HepG2 (cell line): ENCODE measurements around the gene CDC6. TPM values are rescaled to one million over a fixed set of nuclear protein-coding genes. Genes with fewer than 3 reads are reported as not detected.

ENCODE experiments used
- FUBP1 ChIP-seq: sonication (generic); formaldehyde crosslinking; IDR thresholded peaks from 2 replicates; pipeline ENCODE4 v1.5.1; 2020; ENCODE audit warnings: missing genetic modification reagents, mild to moderate bottlenecking, borderline replicate concordance
- ISL2 ChIP-seq: sonication (generic); formaldehyde crosslinking; IDR thresholded peaks from 2 replicates; pipeline ENCODE4 v1.5.0; 2020; ENCODE audit warnings: missing genetic modification reagents
- KDM5A ChIP-seq: fragments of 200-600 bp; sonication (generic); IDR thresholded peaks from 2 replicates; pipeline ENCODE4 v1.7.0; 2018; ENCODE audit warnings: antibody characterized with exemption, mild to moderate bottlenecking, low read length, borderline replicate concordance
- RBAK ChIP-seq: sonication (generic); formaldehyde crosslinking; IDR thresholded peaks from 2 replicates; pipeline ENCODE4 v1.5.1; 2020; ENCODE audit warnings: mild to moderate bottlenecking, missing genetic modification reagents
- RCOR2 ChIP-seq: IDR thresholded peaks from 2 replicates; pipeline ENCODE4 v1.6.1; 2016; ENCODE audit warnings: missing biosample characterization, missing genetic modification reagents
- TRAFD1 ChIP-seq: sonication (generic); formaldehyde crosslinking; IDR thresholded peaks from 2 replicates; pipeline ENCODE4 v1.5.1; 2020; ENCODE audit warnings: missing genetic modification reagents, mild to moderate bottlenecking, borderline replicate concordance
- ZBTB4 ChIP-seq: sonication (generic); formaldehyde crosslinking; IDR thresholded peaks from 2 replicates; pipeline ENCODE4 v1.4.0; 2020; ENCODE audit warnings: missing genetic modification reagents, mild to moderate bottlenecking, borderline replicate concordance
- ZFP37 ChIP-seq: sonication (generic); formaldehyde crosslinking; IDR thresholded peaks from 2 replicates; pipeline ENCODE4 v1.4.0; 2020; ENCODE audit warnings: missing genetic modification reagents, borderline replicate concordance
- ZNF20 ChIP-seq: sonication (generic); formaldehyde crosslinking; IDR thresholded peaks from 2 replicates; pipeline ENCODE4 v1.4.0; 2020; ENCODE audit warnings: mild to moderate bottlenecking, moderate library complexity, missing genetic modification reagents
- ZNF33B ChIP-seq: sonication (generic); formaldehyde crosslinking; IDR thresholded peaks from 2 replicates; pipeline ENCODE4 v1.5.1; 2020; ENCODE audit warnings: mild to moderate bottlenecking, missing genetic modification reagents
- ZNF34 ChIP-seq: sonication (generic); formaldehyde crosslinking; IDR thresholded peaks from 2 replicates; pipeline ENCODE4 v1.4.0; 2020; ENCODE audit warnings: mild to moderate bottlenecking, missing genetic modification reagents, borderline replicate concordance
- ZNF513 ChIP-seq: sonication (generic); formaldehyde crosslinking; conservative IDR thresholded peaks from 2 replicates; pipeline ENCODE4 v1.5.0; 2020; ENCODE audit warnings: missing genetic modification reagents
- ZNF562 ChIP-seq: sonication (generic); formaldehyde crosslinking; IDR thresholded peaks from 2 replicates; pipeline ENCODE4 v1.8.0; 2022; ENCODE audit warnings: missing genetic modification reagents, borderline replicate concordance
- polyA plus RNA-seq, 8 experiments: library from polyadenylated mRNA; depleted of rRNA in 3 of 8; stranded (reverse) in 7 of 8; unstranded in 1 of 8; fragments of >200 nt; fragmentation: Illumina TruSeq in 4 of 8; extraction: Trizol in 4 of 8; gene quantifications; 2 replicates each; pipeline versions ENCODE4 v1.2.1 to v1.2.3, GENCODE V29; 2011 to 2016; ENCODE audit warnings: low read depth in 4 of 8, missing spikeins in 1 of 8, mixed read lengths in 1 of 8; ENCODE audit not compliant: insufficient read depth in 1 of 8
- total RNA-seq, 5 experiments: library from RNA; depleted of rRNA; stranded (reverse); fragments of >200 nt; fragmentation: Illumina TruSeq; extraction: Trizol; gene quantifications; 2 replicates each; pipeline ENCODE4 v1.2.3, GENCODE V29; 2016; ENCODE audit warnings: low read depth in 1 of 5
- TF ChIP-seq, protein P1 (sequence below): sonication (generic); formaldehyde crosslinking; IDR thresholded peaks from 2 replicates; pipeline ENCODE4 v1.5.1; 2020; ENCODE audit warnings: missing genetic modification reagents, mild to moderate bottlenecking, borderline replicate concordance
- TF ChIP-seq, protein P2 (sequence below): sonication (generic); formaldehyde crosslinking; IDR thresholded peaks from 2 replicates; pipeline ENCODE4 v1.5.1; 2020; ENCODE audit warnings: mild to moderate bottlenecking, moderate library complexity, missing genetic modification reagents

The CDC6 gene
- total and polyA plus RNA-seq, 2 of the 13 experiments (the other 11 are each of a cell fraction or from before 2014, with no cell fraction given) = 17.4 to 114 TPM

- TF ChIP-seq ZNF513 = peak; percentile 46; the same call in 1 of the 2 replicates
- no peak for TF ChIP-seq RBAK (CRISPR knock-in tag)
- no peak for TF ChIP-seq TRAFD1 (CRISPR knock-in tag)
- TF ChIP-seq ZNF34 (CRISPR knock-in tag) = 0 out of 2 replicates have a peak, but pooled peaks have one; percentile 84
- no peak for TF ChIP-seq RCOR2 (CRISPR knock-in tag)
- no peak for TF ChIP-seq FUBP1 (CRISPR knock-in tag)
- TF ChIP-seq ZNF20 = no peak
- TF ChIP-seq, protein P1, sequence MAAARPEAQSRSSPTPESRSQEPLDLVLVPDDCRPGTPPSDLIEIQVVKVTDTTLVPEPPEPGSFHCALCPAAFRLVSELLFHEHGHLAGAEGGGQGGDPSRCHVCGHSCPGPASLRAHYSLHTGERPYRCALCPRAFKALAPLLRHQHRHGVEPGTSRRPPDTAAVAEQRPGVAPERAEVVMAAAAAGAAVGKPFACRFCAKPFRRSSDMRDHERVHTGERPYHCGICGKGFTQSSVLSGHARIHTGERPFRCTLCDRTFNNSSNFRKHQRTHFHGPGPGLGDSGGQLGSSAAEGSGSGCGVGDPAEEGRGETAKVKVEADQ = no peak
- no peak for TF ChIP-seq ZFP37 (CRISPR knock-in tag)
- TF ChIP-seq KDM5A = 0 out of 2 replicates have a peak, but pooled peaks have one; percentile 22
- TF ChIP-seq, protein P2, sequence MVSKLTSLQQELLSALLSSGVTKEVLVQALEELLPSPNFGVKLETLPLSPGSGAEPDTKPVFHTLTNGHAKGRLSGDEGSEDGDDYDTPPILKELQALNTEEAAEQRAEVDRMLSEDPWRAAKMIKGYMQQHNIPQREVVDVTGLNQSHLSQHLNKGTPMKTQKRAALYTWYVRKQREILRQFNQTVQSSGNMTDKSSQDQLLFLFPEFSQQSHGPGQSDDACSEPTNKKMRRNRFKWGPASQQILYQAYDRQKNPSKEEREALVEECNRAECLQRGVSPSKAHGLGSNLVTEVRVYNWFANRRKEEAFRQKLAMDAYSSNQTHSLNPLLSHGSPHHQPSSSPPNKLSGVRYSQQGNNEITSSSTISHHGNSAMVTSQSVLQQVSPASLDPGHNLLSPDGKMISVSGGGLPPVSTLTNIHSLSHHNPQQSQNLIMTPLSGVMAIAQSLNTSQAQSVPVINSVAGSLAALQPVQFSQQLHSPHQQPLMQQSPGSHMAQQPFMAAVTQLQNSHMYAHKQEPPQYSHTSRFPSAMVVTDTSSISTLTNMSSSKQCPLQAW (CRISPR knock-in tag) = no peak
- no peak for TF ChIP-seq ZBTB4 (CRISPR knock-in tag)
- no peak for TF ChIP-seq ZNF33B (CRISPR knock-in tag)
- TF ChIP-seq ISL2 (CRISPR knock-in tag) = 0 out of 2 replicates have a peak, but pooled peaks have one; percentile 43
- no peak for TF ChIP-seq ZNF562
Measured at GRCh38 chr17:40340880-40341807, 53.5 kb downstream of the CDC6 start (continued).
